ENCODE data around the gene OR5H2.

The OR5H2 gene

GRCh38 chr3:98329392-98330124, 47.3 kb downstream of the OR5H2 start:
- no peak overlapping the region for H3K4me3 ChIP-seq (ENCODE audit: low read depth, low read length)
- TF ChIP-seq CTCF (conservative IDR thresholded peaks at IDR 0.05; ENCODE audit: low read depth, low read length): peak; percentile 88
- peak; percentile 75 for DNase-seq (ENCODE audit: low read depth)

GRCh38 chr3:98331329-98331728, 49.0 kb downstream of the OR5H2 start:
- TF ChIP-seq CTCF (conservative IDR thresholded peaks at IDR 0.05; ENCODE audit: low read depth, low read length): no peak
- no peak overlapping the region for H3K4me3 ChIP-seq (ENCODE audit: low read depth, low read length)
- no peak for DNase-seq (ENCODE audit: low read depth)
